HL-60 (cell line): ENCODE data around the gene ZNF862.

ENCODE experiments used
- DNase-seq, 2 experiments: peaks; one replicate each; pipeline ENCODE4 v3.0.0-alpha.2; 2010 to 2020; ENCODE audit warnings: low read depth in 1 of 2, low spot score in 1 of 2
- H3K27ac ChIP-seq: fragments of 250-450 bp; sonication (Bioruptor Pico); replicated peaks from 2 replicates; pipeline ENCODE4 v1.5.1; 2020; ENCODE audit warnings: mild to moderate bottlenecking, moderate library complexity
- H3K27me3 ChIP-seq: fragments of 250-450 bp; sonication (Bioruptor Pico); 2 replicates; pipeline ENCODE4 v1.5.1; 2021; ENCODE audit warnings: mild to moderate bottlenecking, moderate library complexity; ENCODE audit not compliant: insufficient read depth, poor library complexity, severe bottlenecking
- H3K4me3 ChIP-seq: replicated peaks from 2 replicates; pipeline ENCODE4 v1.5.1; 2011; ENCODE audit warnings: mild to moderate bottlenecking, control low read depth, low read length; ENCODE audit not compliant: insufficient read depth
- GABPA ChIP-seq: IDR thresholded peaks from 2 replicates; pipeline ENCODE4 v1.6.1; 2012; ENCODE audit warnings: low read depth
- POLR2AphosphoS5 ChIP-seq: IDR thresholded peaks from 2 replicates; pipeline ENCODE4 v1.6.1; 2012; ENCODE audit warnings: low read depth
- REST ChIP-seq: IDR thresholded peaks from 2 replicates; pipeline ENCODE4 v1.6.1; 2012; ENCODE audit warnings: low read depth; ENCODE audit not compliant: insufficient replicate concordance
- SPI1 ChIP-seq: IDR thresholded peaks from 2 replicates; pipeline ENCODE4 v1.6.1; 2012; ENCODE audit warnings: low read depth, mild to moderate bottlenecking, borderline replicate concordance
- TF ChIP-seq, protein P1 (sequence below): IDR thresholded peaks from one replicate; pipeline ENCODE4 v1.5.1; 2011; ENCODE audit warnings: low read length, control low read depth, inconsistent platforms; ENCODE audit not compliant: insufficient read depth

The ZNF862 gene

GRCh38 chr7:149864023-149864422 lies 25.8 kb downstream of the ZNF862 start:
- Histone ChIP-seq H3K4me3 (no peak overlapping the region), H3K27ac (no peak overlapping the region), H3K27me3 (no peaks in the 10 kb centered on the region)
- no peak for DNase-seq
- TF ChIP-seq SPI1 (no peak), GABPA (no peak), POLR2AphosphoS5 (no peak), REST (no peak)
- TF ChIP-seq, protein P1, sequence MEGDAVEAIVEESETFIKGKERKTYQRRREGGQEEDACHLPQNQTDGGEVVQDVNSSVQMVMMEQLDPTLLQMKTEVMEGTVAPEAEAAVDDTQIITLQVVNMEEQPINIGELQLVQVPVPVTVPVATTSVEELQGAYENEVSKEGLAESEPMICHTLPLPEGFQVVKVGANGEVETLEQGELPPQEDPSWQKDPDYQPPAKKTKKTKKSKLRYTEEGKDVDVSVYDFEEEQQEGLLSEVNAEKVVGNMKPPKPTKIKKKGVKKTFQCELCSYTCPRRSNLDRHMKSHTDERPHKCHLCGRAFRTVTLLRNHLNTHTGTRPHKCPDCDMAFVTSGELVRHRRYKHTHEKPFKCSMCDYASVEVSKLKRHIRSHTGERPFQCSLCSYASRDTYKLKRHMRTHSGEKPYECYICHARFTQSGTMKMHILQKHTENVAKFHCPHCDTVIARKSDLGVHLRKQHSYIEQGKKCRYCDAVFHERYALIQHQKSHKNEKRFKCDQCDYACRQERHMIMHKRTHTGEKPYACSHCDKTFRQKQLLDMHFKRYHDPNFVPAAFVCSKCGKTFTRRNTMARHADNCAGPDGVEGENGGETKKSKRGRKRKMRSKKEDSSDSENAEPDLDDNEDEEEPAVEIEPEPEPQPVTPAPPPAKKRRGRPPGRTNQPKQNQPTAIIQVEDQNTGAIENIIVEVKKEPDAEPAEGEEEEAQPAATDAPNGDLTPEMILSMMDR = no peak

GRCh38 chr7:149864751-149865150 lies 26.6 kb downstream of the ZNF862 start:
- DNase-seq = no peak
- Histone ChIP-seq H3K4me3 (no peak overlapping the region), H3K27me3 (no peaks in the 10 kb centered on the region), H3K27ac (no peak overlapping the region)
- TF ChIP-seq REST = no peak
- no peak for TF ChIP-seq SPI1
- TF ChIP-seq GABPA = no peak
- TF ChIP-seq POLR2AphosphoS5 = no peak
- TF ChIP-seq, protein P1 = no peak

- DNase-seq = peak in 1 of 2 experiments; percentile 65
- no peaks in the 10 kb centered on the region for H3K27me3 ChIP-seq
- TF ChIP-seq SPI1 (peak; percentile 18; the same call in 1 of the 2 replicates), POLR2AphosphoS5 (no peak)
- no peak overlapping the region for H3K27ac ChIP-seq
- no peak overlapping the region for H3K4me3 ChIP-seq
Measured at GRCh38 chr7:149865437-149865836, 27.3 kb downstream of the ZNF862 start.

- H3K4me3 ChIP-seq = no peak overlapping the region
- peak in 1 of 2 experiments; percentile 19 for DNase-seq
- H3K27me3 ChIP-seq = no peaks in the 10 kb centered on the region
- 0 out of 2 replicates have a peak overlapping the region, but pooled peaks have one; percentile 18 for H3K27ac ChIP-seq
- TF ChIP-seq, protein P1 = no peak
- no peak for TF ChIP-seq GABPA
- no peak for TF ChIP-seq SPI1
- TF ChIP-seq REST = no peak
- TF ChIP-seq POLR2AphosphoS5 = no peak
Measured at GRCh38 chr7:149866139-149866778, 28.1 kb downstream of the ZNF862 start.
